HTERT RPE-1 (cell line): ENCODE results near the gene NMNAT2.

Experiments
- in situ Hi-C: fragments of 300-500 bp; cut with MboI; formaldehyde crosslinking; loops from 4 replicates; pipeline ENCODE4 v1.14.3; 2020; ENCODE audit warnings: low sequenced_read_pairs

Gene NMNAT2

DNA sequence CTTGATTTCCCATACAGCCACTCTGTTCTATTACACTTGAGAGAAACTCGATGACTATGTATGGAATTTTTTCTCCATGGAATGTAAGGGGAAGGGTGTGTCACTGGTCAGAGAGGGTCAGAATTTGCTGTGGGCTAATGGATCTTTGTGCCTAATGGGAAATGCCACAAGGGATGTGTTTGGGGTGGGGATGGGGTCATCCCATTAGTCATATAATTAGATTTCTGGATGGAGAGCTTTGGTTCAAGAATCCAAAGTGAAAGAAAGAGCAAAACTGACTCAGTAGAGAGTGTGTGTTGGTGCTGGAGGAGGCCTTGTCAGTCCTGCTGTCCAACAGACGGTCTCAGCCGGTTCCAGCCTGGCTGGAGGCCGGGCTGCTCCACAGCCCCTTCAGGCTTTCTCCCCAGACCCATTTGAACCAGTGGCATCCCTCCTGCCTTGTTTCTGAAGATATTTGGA lies 145.8 kb downstream of the NMNAT2 start:
- in situ Hi-C loops = no loop called here

DNA sequence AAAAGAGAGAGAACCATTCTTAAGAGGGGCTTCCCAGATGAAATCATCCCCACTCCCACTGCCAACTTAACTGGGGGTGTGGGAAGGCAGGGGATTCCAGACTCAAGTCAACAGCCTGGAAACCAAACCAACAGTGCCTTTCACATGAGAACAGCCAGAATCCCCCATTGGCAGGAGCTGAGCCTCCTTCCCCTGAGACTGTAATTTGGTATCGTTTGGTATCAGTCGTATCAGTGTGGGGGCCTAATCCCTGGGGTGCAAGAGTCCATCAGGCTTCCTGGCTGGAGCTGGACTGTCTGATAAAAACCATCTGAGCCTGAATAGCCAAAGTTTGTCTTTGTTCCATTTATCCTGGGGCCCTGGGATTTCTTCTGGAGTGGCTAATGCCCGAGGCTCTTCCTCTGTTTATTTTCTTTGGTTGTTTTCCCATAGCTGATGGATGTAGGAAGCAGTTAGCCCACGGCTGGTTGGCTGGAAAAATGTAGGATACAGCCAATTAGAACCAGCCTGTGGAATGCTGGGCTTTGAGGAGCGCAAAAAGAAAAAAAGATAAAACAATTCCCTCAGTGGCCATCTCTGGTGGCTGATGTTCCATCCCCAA lies 147.5 kb downstream of the NMNAT2 start:
- in situ Hi-C loops = no loop called here

DNA sequence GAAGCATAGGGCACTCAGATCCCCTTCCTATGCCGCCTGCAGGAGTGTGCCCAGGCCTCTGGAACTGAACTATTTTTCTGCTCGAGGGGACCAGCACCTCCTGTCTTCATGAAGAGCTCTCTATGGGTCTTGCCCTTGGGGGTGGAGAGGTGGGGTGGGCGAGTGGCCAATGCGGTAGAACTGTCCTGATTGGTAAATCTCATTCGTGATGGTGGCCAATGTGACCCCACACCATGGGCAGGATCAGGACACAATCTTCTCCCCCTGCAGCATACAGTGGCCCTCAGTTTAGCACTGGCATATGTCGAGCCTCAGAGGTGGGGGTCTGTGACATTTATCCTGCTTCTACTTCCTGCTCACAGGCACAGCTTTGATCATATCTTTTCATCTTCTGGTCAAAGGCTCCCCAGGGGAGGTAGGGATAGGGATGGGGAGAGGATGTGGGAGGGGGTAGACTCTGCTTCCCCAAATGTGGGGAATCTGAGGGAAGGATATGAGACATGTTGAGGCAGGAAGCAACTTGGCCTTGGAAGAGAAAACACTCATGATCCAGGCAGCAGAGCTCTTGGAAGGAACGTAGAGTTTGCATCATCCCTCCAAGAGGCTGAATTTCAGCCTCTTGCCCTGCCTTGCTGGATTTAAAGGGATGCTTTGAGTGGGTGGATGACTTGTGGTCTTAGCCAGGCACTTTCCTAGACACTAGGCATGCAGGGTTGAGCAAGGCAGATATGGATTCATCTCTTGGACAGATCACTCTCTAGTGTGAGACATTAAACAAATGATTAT lies 150.3 kb downstream of the NMNAT2 start:
- in situ Hi-C loops = no loop called here

DNA sequence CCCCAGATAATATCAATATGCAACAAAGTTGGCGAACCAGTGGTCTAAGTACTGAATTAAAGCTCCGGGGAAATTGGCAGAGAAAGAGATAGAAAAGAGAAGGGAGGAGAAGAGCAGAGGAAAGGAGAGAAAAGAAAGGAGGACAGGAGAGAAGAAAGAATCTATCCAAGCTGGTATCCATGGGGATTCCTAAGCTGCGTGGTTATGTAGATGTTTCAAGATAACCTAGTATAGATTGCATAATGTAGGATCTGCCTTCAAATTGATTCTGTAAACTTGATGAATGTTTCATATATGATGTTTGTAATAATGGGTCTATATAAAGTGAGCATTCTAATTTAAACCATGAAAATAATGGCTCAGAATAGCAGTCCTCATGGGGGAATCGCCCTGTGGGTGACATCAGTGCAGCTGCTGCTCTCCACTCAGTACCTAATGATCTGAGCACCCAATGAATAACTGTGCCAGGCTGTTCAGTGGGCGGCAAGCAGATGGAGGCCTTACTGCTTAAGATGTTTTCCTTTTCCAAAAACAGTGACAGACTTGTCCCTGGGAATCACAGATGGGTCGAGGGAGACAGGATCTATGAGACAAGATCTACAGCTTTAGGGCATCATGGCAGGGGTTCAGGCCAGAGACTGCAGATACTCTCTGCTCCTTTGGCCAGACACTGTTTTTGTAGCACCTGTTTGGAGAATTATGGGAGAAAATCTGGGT lies 154.1 kb downstream of the NMNAT2 start:
- in situ Hi-C loops = no loop called here

DNA sequence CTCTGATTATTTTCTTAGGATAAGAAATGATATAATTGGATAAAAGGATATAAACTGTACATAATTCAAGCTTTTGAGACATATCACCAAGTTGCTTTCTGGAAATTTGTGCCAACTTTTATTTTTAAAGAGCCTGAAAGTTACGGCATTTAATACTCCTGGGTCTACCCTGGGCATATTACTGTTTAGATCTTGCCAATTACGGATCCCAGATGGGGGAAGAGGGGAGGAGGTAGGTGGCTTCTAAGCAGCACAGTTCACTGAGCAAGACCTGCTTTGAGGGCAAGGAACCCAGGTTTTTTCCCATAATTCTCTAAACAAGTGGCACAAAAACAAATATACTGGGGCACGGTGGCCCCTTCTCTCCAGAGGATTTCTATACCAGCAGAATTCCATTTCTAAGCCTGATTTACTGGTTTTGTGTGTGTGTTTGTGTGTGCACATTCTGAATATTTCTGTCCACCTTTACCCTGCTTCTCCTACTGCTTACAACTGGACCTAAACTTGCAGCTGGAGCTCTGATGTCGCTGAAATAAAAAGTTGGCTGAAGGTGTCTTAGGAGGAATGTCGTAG lies 155.5 kb downstream of the NMNAT2 start:
- in situ Hi-C loops = no loop called here

DNA sequence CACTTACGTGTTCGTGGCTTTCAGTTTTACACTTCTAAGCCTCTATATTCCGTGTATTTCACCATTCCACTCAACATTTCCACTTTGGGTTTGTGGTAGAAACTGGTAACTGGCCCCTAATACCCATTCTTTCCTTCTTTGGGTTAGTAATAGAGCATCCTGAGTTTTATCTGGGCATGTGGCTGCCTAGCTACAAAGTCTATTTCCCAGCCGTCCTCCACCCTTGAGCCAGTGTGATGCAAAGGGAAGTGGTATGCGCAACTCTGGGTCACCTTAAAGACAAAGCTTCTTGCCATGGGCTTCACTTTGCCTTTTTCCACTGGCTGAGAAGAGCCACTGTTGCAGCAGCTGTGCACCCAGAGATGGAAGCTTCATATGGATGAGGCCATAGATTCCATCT lies 158.3 kb downstream of the NMNAT2 start:
- in situ Hi-C loops = no loop called here

DNA sequence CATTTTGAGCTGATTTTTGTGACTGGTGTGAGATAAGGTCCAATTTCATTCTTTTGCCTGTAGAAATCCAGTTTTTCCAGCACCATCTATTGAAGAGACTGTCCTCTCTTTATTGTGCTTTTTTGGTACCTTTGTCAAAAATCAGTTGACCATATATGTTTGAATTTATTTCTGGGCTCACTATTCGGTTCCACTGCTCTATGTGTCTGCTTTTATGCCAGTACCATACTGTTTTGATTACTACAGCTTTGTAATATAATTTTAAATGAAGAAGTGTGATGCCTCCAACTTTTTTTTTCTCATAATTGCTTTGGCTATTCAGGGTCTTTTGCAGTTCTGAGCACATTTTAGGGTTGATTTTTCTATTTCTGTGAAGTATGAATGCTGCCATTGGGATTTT lies 163.1 kb downstream of the NMNAT2 start:
- in situ Hi-C loops = no loop called here

DNA sequence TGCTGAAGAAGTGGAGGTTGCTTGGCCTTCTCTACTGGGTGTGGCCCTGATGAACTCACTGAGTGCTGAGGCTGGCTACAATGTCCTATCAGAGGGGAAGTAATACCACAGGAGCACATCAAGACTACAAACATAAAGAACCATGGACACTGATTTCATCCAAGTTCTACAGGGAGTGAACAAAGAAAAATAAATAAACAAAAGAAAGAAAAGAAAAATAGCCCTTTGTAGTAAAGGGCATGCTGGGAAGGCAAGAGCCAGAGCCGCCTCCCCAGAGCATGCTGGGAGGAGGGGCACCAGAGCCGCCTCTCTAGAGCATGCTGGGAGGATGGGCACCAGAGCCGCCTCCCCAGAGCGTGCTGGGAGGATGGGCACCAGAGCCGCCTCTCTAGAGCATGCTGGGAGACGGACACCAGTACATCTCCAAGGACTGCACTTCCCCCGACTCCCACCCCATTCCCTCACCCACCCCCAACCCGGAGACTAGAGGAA lies 166.2 kb downstream of the NMNAT2 start:
- in situ Hi-C loops = no loop called here

DNA sequence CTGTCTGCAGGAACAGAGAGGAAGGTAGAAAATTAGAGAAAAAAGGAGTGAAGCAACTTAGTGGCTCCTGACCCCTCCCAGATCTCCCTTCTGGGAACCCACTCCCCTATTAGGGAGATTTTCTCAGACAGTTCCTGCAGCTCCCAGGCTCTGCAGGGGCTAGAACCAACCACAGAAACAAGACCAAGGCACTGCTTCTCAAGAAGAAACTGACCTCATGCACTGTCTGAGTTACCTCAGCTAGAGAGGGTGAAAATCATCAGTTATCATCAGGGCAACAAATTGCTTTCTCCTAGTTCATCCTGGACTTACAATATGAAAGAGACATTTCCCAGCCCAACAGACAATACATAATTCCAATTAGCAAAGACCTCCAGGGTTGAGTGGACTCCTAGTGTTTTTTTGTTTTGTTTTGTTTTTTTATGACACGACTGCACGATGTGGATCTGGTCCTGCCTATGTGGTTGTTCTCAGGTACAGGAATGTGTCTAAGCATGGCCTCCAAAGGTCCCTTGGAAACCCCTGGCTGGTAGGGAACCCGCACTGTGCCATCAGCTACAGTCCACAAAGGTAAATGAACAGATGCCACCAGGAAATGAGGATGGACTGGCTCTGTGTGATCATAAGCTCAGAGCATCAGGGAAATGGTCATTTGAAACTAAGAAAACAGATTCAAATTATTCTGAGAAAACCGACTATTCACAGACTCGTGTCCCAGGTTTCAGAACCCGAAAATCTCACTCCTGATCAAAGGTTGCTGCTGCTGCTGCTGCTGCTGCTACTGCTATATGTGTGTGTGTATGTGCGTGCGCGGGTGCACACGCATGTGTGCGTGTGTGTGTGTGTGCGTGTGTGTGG lies 166.8 kb downstream of the NMNAT2 start:
- in situ Hi-C loops = no loop called here

DNA sequence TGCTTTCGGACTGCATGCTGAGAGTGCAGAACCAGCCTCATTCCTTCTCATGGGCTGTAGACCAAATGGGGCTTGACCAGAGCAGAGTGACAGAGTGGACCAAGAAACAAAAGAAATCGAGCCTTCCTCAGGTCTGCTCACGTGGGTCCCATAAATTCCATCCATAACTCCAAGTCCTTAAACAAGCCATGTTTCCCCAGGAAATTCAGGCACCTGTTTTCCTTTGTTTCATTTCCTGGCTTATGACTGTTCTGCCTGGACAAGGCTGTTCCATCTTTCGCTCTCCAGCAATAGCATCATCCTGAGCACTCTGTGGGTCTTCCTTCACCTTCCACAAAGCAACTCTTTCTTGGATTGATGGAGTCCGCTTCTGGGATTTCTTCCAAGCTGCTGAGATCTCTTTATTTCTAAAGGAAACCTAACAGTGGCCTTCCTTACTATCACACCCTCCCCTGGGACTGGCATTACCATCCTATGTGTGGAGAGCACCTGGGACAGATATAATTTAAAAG lies 168.2 kb downstream of the NMNAT2 start:
- in situ Hi-C loops = no loop called here

DNA sequence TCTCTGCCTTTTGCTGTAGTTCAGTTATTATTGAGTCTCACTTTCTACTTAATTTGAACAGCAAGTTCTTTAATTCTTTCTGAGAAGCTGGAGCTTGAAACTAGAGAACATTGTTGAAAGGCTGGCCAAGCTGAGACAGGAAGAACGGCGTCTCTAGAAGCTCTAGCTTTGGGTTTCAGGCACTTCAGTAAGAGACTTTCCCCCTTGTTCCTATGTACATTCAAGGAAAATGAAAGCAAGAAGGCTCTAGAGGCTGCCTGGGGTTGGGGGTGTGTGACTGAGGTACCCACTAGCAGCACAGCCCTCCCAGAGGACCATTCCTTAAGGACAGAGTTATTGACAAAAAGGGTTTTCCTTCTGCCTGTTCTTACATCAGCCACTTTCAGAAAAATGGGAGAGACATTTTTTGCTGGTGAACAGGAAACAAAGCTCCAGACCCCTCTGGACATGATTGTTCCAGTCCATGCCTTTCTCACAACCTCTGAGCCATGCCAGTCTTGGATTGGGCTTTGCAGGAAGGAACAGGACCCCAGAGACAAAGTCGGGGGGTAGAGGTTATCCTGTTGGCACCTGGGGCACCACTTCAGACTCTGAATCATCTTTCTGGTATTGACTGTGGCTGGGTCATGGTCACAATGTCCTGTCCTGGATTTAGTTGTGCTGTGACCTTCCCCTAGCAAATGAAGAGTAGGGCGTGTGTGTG lies 169.0 kb downstream of the NMNAT2 start:
- in situ Hi-C loops = no loop called here

DNA sequence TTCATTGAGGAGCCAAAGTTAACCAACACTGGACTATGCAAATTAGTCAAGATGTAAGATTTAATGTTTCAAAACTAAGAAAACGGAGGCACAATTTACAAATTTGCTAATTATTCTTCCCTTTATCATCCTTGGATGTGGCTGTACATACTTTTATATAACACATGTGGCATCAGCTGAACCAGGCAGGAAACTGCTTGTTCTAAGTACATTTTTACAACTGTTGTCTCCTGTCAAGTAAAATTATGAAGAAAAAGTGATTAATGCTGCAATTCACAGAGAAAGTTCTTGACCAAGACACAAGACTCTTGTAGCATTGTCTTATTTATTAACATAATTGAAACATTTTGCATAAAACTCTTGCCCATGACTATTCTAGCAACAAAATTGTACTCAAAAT lies 170.2 kb downstream of the NMNAT2 start:
- in situ Hi-C loops = no loop called here

DNA sequence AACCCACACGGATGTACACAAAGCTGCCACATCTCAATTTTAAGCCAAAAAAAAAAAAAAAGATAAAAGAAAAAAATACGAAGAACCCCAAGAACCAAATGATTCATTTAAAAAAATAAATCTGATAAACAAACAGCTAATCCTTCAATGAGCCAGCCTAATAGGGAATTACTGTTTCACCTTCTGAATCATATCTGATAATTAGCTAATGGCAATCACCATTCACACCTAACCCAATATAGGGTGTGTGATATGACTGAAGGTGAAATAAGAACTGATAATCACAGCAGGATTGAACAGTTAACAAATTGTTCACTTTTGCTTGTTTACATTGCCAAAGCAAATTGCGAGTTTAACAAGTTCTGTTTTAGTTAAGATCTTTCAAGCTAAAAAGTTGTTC lies 170.7 kb downstream of the NMNAT2 start:
- in situ Hi-C loops = no loop called here

DNA sequence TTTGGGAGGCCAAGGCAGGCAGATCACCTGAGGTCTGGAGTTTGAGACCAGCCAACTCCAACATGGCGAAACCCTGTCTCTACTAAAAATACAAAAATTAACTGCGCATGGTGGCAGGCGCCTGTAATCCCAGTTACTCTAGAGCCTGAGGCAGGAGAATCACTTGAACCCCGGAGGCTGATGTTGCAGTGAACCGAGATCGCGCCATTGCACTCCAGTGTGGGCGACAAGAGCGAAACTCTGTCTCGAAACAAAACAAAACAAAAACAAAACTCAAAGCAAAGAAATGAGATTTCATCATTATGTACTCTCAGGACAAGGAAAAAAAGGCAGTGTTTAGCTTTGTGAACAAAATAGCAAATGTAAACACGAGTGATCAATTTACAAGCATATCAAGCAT lies 171.1 kb downstream of the NMNAT2 start:
- in situ Hi-C loops = no loop called here

DNA sequence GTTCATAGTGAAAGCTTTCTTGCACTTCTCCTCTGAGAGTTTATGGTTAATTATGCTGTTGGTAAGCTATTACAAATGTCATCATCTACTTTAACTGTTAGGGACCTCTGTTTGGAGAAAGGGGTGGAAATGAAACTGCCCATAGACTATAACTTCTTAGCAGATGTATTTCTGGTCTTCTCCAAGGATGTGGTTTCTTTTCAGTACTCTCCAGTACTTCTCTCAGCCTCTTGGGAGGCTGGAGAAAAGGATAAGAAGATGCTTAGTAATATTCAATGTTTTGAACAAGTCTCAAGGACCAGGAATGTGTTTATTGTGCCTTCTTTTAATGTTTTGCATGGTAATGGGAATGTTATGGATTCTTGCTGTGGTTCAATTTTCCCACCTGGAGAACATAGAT lies 171.7 kb downstream of the NMNAT2 start:
- in situ Hi-C loops = no loop called here

DNA sequence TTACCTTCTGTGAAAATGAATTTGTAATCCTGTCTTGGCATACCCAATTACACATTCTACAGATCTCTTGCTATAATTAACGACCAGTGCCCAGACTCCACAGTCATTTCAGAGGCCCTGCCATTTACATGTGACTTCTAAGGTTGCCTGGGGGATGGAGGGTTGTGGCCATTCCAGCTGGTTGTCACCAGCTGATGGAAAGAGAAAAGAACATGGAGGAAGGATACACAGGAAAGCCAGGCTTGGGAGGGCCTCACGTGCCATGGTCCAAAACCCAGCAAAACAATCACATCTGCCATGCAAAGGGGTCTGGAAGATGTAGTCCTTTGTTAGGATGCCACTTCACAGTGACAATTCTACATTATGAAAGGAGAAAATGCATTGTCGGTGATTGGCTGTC lies 172.8 kb downstream of the NMNAT2 start:
- in situ Hi-C loops = no loop called here

DNA sequence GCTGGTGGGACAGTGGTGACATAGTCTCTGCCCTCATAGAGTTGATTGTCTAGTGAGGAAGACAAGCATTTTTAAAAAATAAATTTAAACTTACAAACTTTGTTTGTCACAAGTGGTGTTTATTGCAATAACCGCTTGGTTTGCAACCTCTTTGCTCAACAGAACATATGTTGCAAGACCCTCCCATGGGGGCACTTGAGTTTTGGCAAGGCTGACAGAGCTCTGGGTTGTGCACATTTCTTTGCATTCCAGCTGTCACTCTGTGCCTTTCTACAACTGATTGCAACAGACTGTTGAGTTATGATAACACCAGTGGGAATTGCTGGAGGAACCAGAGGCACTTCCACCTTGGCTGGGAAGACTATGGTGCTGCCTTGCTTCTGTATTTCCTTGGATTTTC lies 173.7 kb downstream of the NMNAT2 start:
- in situ Hi-C loops = no loop called here

DNA sequence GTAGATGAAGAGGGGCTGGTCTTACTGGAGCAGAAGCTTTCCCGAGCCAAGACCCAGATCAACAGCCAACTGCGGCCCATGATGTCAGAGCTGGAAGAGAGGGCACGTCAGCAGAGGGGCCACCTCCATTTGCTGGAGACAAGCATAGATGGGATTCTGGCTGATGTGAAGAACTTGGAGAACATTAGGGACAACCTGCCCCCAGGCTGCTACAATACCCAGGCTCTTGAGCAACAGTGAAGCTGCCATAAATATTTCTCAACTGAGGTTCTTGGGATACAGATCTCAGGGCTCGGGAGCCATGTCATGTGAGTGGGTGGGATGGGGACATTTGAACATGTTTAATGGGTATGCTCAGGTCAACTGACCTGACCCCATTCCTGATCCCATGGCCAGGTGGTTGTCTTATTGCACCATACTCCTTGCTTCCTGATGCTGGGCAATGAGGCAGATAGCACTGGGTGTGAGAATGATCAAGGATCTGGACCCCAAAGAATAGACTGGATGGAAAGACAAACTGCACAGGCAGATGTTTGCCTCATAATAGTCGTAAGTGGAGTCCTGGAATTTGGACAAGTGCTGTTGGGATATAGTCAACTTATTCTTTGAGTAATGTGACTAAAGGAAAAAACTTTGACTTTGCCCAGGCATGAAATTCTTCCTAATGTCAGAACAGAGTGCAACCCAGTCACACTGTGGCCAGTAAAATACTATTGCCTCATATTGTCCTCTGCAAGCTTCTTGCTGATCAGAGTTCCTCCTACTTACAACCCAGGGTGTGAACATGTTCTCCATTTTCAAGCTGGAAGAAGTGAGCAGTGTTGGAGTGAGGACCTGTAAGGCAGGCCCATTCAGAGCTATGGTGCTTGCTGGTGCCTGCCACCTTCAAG lies 174.8 kb downstream of the NMNAT2 start:
- in situ Hi-C loops = no loop called here

DNA sequence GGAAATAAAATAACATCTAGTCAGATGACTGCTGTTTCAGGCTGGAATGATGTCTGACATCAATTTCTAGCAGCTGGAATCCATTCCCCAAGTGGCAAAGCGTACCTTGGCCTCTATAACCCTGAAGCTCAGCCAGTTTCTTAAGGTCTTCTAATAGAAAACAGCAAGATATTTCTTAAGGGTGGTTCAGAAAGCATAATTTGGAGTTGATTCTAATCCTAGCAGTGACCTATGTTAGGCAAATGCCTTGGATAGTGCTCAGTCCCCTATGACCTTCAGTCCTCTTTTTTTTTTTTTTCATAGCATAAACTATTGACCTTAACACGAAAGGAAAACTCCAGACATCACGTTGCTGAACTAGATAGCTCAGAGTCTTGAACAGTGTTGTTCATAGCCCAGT lies 175.6 kb downstream of the NMNAT2 start:
- in situ Hi-C loops = no loop called here
